H9 (cell line): ENCODE results near the gene EPHA2. TPM values are rescaled to one million over a fixed set of nuclear protein-coding genes. Genes with fewer than 3 reads are reported as not detected.
"Not testable (repeated sequence)": the region's sequence is repeated elsewhere in the genome, so short reads cannot be mapped to it uniquely, and the experiment has no call there.

Experiments used
- DNase-seq: peaks from one replicate; pipeline ENCODE4 v3.0.0-alpha.2; 2017
- H2AFZ ChIP-seq: one replicate; pipeline ENCODE4 v1.6.1; 2013; ENCODE audit warnings: mild to moderate bottlenecking, low read length, control low read depth, moderate library complexity
- H2AK5ac ChIP-seq: 2 replicates; pipeline ENCODE4 v1.6.1; 2013; ENCODE audit warnings: low read length, control low read depth, mixed read lengths; ENCODE audit not compliant: insufficient read length
- H2BK120ac ChIP-seq: one replicate; pipeline ENCODE4 v1.6.1; 2013; ENCODE audit warnings: low read depth, mild to moderate bottlenecking, low read length, control low read depth, inconsistent platforms; ENCODE audit not compliant: poor library complexity, severe bottlenecking
- H2BK12ac ChIP-seq: 2 replicates; pipeline ENCODE4 v1.6.1; 2013; ENCODE audit warnings: low read length, control low read depth, mixed read lengths, low read depth; ENCODE audit not compliant: insufficient read length
- H2BK15ac ChIP-seq: 2 replicates; pipeline ENCODE4 v1.6.1; 2013; ENCODE audit warnings: low read depth, low read length, control low read depth
- H2BK20ac ChIP-seq: one replicate; pipeline ENCODE4 v1.6.1; 2013; ENCODE audit warnings: low read depth, mild to moderate bottlenecking, low read length, control low read depth, inconsistent platforms; ENCODE audit not compliant: poor library complexity, severe bottlenecking
- H2BK5ac ChIP-seq: 2 replicates; pipeline ENCODE4 v1.6.1; 2013; ENCODE audit warnings: low read length, control low read depth, mixed read lengths; ENCODE audit not compliant: insufficient read length
- H3K14ac ChIP-seq: 2 replicates; pipeline ENCODE4 v1.6.1; 2013; ENCODE audit warnings: low read length, control low read depth; ENCODE audit not compliant: insufficient read depth
- H3K18ac ChIP-seq: 2 replicates; pipeline ENCODE4 v1.6.1; 2013; ENCODE audit warnings: low read depth, mild to moderate bottlenecking, mixed read lengths, low read length, control low read depth; ENCODE audit not compliant: insufficient read length
- H3K23ac ChIP-seq: 2 replicates; pipeline ENCODE4 v1.6.1; 2013; ENCODE audit warnings: low read length, control low read depth, mixed read lengths, low read depth; ENCODE audit not compliant: insufficient read length
- H3K23me2 ChIP-seq: 2 replicates; pipeline ENCODE4 v1.6.1; 2013; ENCODE audit warnings: low read depth, mild to moderate bottlenecking, mixed read lengths, low read length, control low read depth; ENCODE audit not compliant: insufficient read length, poor library complexity, severe bottlenecking
- H3K27ac ChIP-seq: 2 replicates; pipeline ENCODE4 v1.5.1; 2013; ENCODE audit warnings: low read length, control low read depth, mixed read lengths, low read depth; ENCODE audit not compliant: insufficient read length
- H3K27me3 ChIP-seq: 2 replicates; pipeline ENCODE4 v1.6.1; 2013; ENCODE audit warnings: low read length, control low read depth, inconsistent platforms; ENCODE audit not compliant: insufficient read depth
- H3K4ac ChIP-seq: 2 replicates; pipeline ENCODE4 v1.6.1; 2013; ENCODE audit warnings: low read depth, mild to moderate bottlenecking, control low read depth, inconsistent platforms, low read length, moderate library complexity
- H3K4me1 ChIP-seq: 2 replicates; pipeline ENCODE4 v1.6.1; 2013; ENCODE audit warnings: low read length, control low read depth, inconsistent platforms; ENCODE audit not compliant: insufficient read depth
- H3K4me2 ChIP-seq: 2 replicates; pipeline ENCODE4 v1.6.1; 2013; ENCODE audit warnings: low read length, control low read depth, mixed read lengths; ENCODE audit not compliant: insufficient read length, insufficient read depth
- H3K56ac ChIP-seq: 2 replicates; pipeline ENCODE4 v1.6.1; 2013; ENCODE audit warnings: low read depth, mild to moderate bottlenecking, mixed read lengths, low read length, control low read depth; ENCODE audit not compliant: insufficient read length
- H3K79me1 ChIP-seq: 2 replicates; pipeline ENCODE4 v1.6.1; 2013; ENCODE audit warnings: low read depth, mild to moderate bottlenecking, moderate library complexity, low read length, control low read depth, inconsistent platforms; ENCODE audit not compliant: insufficient read depth, poor library complexity, severe bottlenecking
- H3K79me2 ChIP-seq: 2 replicates; pipeline ENCODE4 v1.6.1; 2013; ENCODE audit warnings: low read length, control low read depth, inconsistent platforms; ENCODE audit not compliant: insufficient read depth
- H3K9ac ChIP-seq: 2 replicates; pipeline ENCODE4 v1.6.1; 2013; ENCODE audit warnings: low read length, control low read depth, mixed read lengths; ENCODE audit not compliant: insufficient read length; ENCODE audit errors: extremely low read depth
- H3K9me3 ChIP-seq: one replicate; pipeline ENCODE4 v1.6.1; 2013; ENCODE audit warnings: low read depth, low read length, inconsistent platforms; ENCODE audit not compliant: control insufficient read depth
- H3T11ph ChIP-seq: one replicate; pipeline ENCODE4 v1.6.1; 2013; ENCODE audit warnings: mild to moderate bottlenecking, low read length, control low read depth, inconsistent platforms
- H4K20me1 ChIP-seq: one replicate; pipeline ENCODE4 v1.6.1; 2013; ENCODE audit not compliant: control insufficient read depth, insufficient read length, insufficient read depth
- H4K5ac ChIP-seq: 2 replicates; pipeline ENCODE4 v1.6.1; 2013; ENCODE audit warnings: low read depth, mild to moderate bottlenecking, mixed read lengths, low read length, control low read depth; ENCODE audit not compliant: insufficient read length
- H4K8ac ChIP-seq: replicated peaks from 2 replicates; pipeline ENCODE4 v1.6.1; 2013; ENCODE audit warnings: low read length, control low read depth, mixed read lengths, low read depth; ENCODE audit not compliant: insufficient read length
- H4K91ac ChIP-seq: 2 replicates; pipeline ENCODE4 v1.6.1; 2013; ENCODE audit warnings: low read depth, mild to moderate bottlenecking, moderate library complexity, mixed read lengths, low read length, control low read depth; ENCODE audit not compliant: insufficient read length
- H3K27ac Mint-ChIP-seq, 3 experiments: 2 replicates in 2 of 3; 3 replicates in 1 of 3; pipeline ENCODE4 v1.8.0; 2020 to 2021; ENCODE audit warnings: mixed read lengths in 3 of 3, mild to moderate bottlenecking in 1 of 3, moderate library complexity in 1 of 3
- H3K27me3 Mint-ChIP-seq: 2 replicates; pipeline ENCODE4 v1.8.0; 2021; ENCODE audit warnings: low read depth, mild to moderate bottlenecking, moderate library complexity, mixed read lengths
- H3K36me3 Mint-ChIP-seq, 3 experiments: 2 replicates in 2 of 3; 3 replicates in 1 of 3; pipeline ENCODE4 v1.8.0; 2020 to 2021; ENCODE audit warnings: low read depth in 3 of 3, mixed read lengths in 3 of 3; ENCODE audit not compliant: insufficient read depth in 1 of 3
- H3K4me1 Mint-ChIP-seq, 2 experiments: 2 replicates each; pipeline ENCODE4 v1.8.0; 2020; ENCODE audit warnings: mixed read lengths in 2 of 2
- H3K4me3 Mint-ChIP-seq, 2 experiments: 2 replicates in 1 of 2; 3 replicates in 1 of 2; pipeline ENCODE4 v1.8.0; 2020 to 2021; ENCODE audit warnings: mild to moderate bottlenecking in 2 of 2, mixed read lengths in 2 of 2, moderate library complexity in 1 of 2
- H3K9me3 Mint-ChIP-seq, 2 experiments: 2 replicates in 1 of 2; 3 replicates in 1 of 2; pipeline ENCODE4 v1.8.0; 2020; ENCODE audit warnings: mild to moderate bottlenecking in 2 of 2, mixed read lengths in 2 of 2, moderate library complexity in 1 of 2
- CTCF ChIP-seq: fragments of 200-600 bp; sonication (generic); conservative IDR thresholded peaks from 3 replicates; pipeline ENCODE4 v1.8.0; 2021; ENCODE audit warnings: antibody characterized with exemption, mild to moderate bottlenecking
- WGBS: extraction: QIAGEN DNeasy Blood & Tissue Kit; methylation state at CpG from one replicate; pipeline ENCODE4 v1.1.7; 2013; ENCODE audit warnings: missing lambda C conversion rate, low lambda C conversion rate, mixed read lengths; ENCODE audit not compliant: insufficient read length; ENCODE audit errors: extremely low coverage; 5-methylcytosine and 5-hydroxymethylcytosine counted together
- total RNA-seq: library from RNA; stranded (reverse); gene quantifications from 2 replicates; pipeline ENCODE4 v1.2.1, GENCODE V29; 2021

Gene EPHA2
- total RNA-seq, 1 experiment from 2014 or later: 33.1 TPM

DNA sequence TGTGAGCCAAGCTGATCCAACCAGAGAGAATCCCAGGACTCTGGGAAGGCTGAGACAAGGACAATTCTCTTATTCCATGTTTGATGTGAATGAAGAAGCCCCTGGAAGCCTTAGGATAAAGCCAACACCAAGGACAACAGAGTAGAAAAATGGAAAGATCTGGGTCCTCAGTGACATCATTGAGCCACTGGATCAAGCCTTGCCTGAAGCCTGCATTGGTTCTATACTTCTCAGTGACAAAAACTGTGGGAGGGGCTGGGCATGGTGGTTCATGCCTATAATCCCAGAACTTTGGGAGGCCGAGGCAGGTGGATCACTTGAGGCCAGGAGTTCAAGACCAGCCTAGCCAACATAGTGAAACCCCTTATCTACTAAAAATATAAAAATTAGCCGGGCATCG lies 41.0 kb upstream of the EPHA2 start:
- Histone ChIP-seq H3K23ac (no peak overlapping the region), H3K79me1 (no peaks in the 10 kb centered on the region), H2AFZ (no peak overlapping the region), H3T11ph (no peak overlapping the region), H2BK5ac (no peak overlapping the region), H3K4ac (no peak overlapping the region), H2BK15ac (no peak overlapping the region), H4K8ac (no peak overlapping the region), H2BK120ac (no peak overlapping the region), H3K79me2 (no peaks in the 10 kb centered on the region), H3K56ac (no peak overlapping the region), H3K18ac (no peak overlapping the region), H2BK12ac (no peak overlapping the region), H2AK5ac (no peak overlapping the region), H3K14ac (no peak overlapping the region), H3K9ac (no peak overlapping the region), H3K27me3 (no peaks in the 10 kb centered on the region), H2BK20ac (no peak overlapping the region), H4K91ac (no peak overlapping the region), H3K9me3 (no peaks in the 10 kb centered on the region), H3K4me1 (no peaks in the 10 kb centered on the region), H3K27ac (no peak overlapping the region), H4K5ac (no peak overlapping the region), H4K20me1 (no peaks in the 10 kb centered on the region), H3K4me2 (no peak overlapping the region), H3K23me2 (no peaks in the 10 kb centered on the region)
- H3K4me1 Mint-ChIP-seq: no peaks in the 10 kb centered on the region
- H3K27ac Mint-ChIP-seq: no peak overlapping the region
- H3K36me3 Mint-ChIP-seq: peaks cover 2 to 36% (median 3%) of the 10 kb centered on the region in 3 experiments; a peak in 4 of 7 replicates
- no CpG with 5 or more reads among the region's 3 CpGs for WGBS
- no peak for DNase-seq
- H3K27me3 Mint-ChIP-seq: no peaks in the 10 kb centered on the region; the same call in 1 of the 2 replicates
- TF ChIP-seq CTCF: no peak
- no peak overlapping the region for H3K4me3 Mint-ChIP-seq
- H3K9me3 Mint-ChIP-seq: no peaks in the 10 kb centered on the region

GRCh38 chr1:16196139-16196538 lies 40.3 kb upstream of the EPHA2 start:
- not testable (repeated sequence) for H3K56ac ChIP-seq, H3K4me1 Mint-ChIP-seq, H3K27me3 Mint-ChIP-seq, H4K91ac ChIP-seq, H3K4ac ChIP-seq, H4K5ac ChIP-seq, DNase-seq, H3K4me2 ChIP-seq, H2BK12ac ChIP-seq, H2BK5ac ChIP-seq, H3K79me1 ChIP-seq, H3T11ph ChIP-seq, H3K18ac ChIP-seq, H3K27me3 ChIP-seq, H3K9ac ChIP-seq, H3K4me1 ChIP-seq, H2AFZ ChIP-seq, H3K4me3 Mint-ChIP-seq, H3K9me3 ChIP-seq, H3K23ac ChIP-seq, H4K20me1 ChIP-seq, H2BK120ac ChIP-seq, H2AK5ac ChIP-seq, H4K8ac ChIP-seq, H3K27ac ChIP-seq, H3K9me3 Mint-ChIP-seq, H2BK20ac ChIP-seq, H3K79me2 ChIP-seq, H2BK15ac ChIP-seq, H3K14ac ChIP-seq, H3K23me2 ChIP-seq
- WGBS: no CpG with 5 or more reads among the region's 4 CpGs
- Mint-ChIP-seq H3K27ac (peak overlapping the region in 1 of 3 experiments; percentile 50; a peak in 1 of 7 replicates), H3K36me3 (peaks cover 2 to 30% (median 3%) of the 10 kb centered on the region in 3 experiments; a peak in 4 of 7 replicates)
